Measurements from ENCODE around the gene ETFDH.
"Not testable (repeated sequence)": the region's sequence is repeated elsewhere in the genome, so short reads cannot be mapped to it uniquely, and the experiment has no call there.

ETFDH gene

DNA sequence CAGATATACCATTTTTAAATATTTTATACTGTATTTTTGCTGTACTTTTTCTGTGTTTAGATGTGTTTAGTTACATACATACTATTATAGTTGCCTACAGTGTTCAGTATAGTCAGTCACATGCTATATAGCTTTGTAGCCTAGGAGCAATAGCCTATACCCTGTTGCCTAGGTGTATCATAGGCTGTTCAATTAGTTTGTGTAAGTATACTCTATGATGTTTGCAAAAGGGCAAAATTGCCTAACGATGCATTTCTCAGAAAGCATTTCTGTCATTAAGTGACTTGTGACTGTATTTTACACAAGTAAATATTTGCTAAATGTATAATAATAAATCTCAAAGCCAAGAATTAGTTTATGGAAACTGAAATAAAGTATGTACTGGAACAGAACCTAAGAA, 9.5 kb downstream of the ETFDH start:
- DNase-seq: no peak

DNA sequence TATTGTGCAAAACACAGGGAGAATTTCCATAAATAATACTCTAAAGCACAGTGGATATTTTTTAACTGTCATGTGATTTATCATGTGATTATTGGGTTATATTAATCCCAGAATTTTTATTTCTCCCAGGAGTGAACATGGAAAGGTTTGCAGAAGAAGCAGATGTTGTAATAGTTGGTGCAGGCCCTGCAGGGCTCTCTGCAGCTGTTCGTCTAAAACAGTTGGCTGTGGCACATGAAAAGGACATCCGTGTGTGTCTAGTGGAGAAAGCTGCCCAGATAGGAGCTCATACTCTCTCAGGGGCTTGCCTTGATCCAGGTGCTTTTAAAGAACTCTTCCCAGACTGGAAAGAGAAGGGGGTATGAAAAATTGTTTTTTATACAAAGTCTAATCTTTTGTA, 10.0 kb downstream of the ETFDH start:
- DNase-seq: no peak

DNA sequence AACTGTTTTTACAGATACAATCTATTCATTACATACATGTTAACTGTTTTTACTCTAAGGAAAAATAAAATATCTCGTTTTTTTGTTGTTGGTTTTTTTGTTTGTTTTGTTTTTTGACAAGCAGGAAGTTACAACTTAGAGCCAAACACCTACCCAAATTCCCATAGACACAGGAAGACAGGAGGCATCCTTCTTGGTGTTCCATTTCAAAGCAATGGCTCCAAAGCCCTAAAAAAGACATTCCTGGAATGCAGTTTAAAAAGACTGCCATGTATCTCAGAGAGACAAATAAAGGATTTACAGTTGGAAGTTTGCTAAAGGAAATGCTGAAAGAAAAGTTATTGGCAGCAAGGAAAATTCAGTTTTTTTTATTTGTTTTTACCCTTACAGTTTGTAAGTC, 16.7 kb downstream of the ETFDH start:
- no peak for DNase-seq

DNA sequence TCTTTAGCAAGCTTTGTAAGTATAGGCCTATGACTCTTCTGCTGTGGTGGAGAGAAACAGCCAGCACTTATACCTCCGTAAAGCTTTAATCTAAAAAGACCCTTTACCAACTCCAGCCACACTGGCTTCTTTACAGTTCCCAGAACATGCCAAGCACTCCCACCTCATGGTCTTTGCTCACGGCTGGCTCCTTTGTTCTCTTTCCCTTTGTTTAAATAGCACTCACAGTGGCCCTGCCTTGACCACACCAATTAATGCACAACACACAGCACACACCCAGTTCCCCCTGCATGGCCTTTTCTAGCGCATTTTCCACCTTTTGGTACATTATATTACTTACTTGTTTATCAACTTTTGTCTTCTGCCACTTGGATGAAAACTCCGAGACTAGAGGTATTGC, 32.2 kb downstream of the ETFDH start:
- no peak for DNase-seq

DNA sequence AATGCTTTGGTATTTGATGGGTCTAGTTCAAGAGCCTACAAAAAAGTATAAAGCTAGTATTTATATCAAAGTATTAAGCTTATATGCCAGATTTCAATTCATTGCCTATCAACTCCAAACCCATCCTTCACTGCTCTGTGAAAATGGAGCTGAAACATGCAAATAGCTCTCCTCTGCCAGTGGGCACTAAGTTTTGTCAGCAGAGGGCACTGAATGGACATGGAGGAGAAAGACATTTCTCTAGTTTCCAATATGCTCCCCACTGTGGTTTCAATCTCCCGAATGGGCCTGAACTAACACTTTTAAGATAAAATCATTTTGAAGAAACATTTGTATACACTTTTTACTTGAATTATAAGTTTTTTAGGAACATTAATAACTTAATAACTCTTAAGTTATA, 38.7 kb downstream of the ETFDH start:
- no peak for DNase-seq

DNA sequence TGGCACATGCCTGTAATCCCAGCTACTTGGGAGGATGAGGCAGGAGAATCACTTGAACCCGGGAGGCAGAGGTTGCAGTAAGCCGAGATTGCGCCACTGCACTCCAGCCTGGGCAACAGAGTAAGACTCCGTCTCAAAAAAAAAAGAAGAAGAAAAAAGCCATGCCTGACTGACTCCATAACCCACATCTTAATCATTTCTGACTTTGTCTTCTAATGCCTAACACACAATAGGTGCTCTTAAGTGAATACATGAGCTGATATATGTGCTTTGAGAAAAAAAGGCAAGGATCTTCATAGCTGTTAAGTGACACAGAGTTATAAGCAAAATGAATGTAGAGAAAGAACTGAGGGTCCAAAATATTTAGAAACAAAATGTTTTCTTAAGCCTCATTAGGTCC, 40.5 kb downstream of the ETFDH start:
- not testable (repeated sequence) for DNase-seq

DNA sequence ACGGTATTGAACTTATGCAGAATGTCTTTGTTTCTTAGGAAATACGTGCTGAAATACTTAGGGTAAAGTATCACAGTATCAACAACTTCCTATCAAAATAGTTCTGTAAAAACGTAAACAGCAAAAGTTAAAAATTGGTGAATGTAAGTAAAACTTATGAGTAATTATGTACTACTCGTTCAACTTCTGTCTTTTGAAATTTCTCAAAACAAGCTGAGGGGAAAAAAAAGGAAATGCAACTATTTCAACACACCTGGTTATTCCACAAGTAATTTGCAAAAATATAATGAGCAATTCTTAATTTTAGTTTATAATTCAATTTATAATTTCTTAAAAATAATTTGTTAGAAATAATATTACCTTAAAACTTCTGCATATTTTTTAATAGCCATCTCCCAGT, 42.8 kb downstream of the ETFDH start:
- DNase-seq: no peak

DNA sequence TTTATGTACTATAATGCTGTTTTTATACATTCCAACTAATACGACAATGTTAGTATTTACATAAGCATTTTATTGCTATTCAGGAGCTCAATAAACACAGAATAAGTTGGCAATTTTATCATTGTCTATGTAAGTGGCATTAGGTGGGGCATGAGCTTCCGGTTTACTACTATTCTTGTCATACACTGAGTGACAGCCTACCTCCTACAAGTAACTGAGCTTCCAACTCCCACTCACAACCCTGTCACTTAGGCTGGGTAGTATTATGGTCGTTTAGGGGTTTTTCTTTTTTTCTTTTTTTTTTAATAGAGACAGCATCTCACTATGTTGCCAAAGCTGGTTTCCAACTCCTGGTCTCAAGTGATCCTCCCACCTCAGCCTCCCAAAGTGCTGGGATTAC, 43.7 kb downstream of the ETFDH start:
- DNase-seq: no peak

DNA sequence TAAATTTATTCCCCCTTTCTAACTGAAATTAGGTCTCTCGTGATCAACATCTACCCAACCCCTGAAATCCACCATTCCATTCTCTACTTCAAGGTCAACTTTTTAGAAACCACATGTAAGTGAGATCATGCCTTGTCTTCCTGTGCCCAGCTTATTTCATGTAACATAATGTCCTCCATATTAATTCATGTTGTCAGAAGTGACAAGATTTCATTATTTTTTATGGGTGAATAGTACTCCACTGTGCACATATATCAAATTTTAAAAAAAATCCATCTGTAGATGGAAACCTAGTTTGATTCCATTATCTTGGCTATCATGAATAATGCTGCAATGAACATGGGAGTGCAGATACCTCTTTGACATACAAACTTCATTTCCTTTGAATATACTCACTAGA, 49.6 kb downstream of the ETFDH start:
- no peak for DNase-seq

DNA sequence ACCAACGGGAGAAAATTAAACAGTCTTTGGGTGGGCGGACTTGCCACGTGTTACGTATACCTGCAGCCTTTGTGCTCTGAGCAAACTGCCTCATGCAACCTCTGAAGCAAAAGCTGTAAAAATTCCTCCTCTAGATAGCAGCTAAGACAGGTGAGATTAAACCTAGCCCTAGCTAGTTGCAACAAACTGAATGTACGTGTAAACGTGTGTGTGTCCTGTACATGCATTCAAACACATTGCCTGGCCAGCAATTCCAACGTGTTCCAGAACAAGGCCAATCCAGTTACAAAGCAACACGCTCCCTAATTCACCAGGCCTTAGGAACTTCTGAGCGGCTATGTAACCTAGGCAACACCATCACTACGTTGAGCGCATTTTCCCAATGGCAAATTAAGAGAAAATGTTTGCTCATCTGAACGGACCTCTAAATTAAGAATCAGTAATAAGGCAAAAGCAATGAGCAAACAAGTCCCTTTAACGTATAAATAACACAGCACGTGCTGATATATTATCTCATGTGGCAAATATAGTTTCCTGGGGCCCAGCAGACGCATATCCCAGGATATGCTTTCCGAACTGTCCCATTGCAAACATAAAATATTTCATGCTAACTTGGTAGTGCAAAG, 50.3 kb downstream of the ETFDH start:
- DNase-seq: no peak

DNA sequence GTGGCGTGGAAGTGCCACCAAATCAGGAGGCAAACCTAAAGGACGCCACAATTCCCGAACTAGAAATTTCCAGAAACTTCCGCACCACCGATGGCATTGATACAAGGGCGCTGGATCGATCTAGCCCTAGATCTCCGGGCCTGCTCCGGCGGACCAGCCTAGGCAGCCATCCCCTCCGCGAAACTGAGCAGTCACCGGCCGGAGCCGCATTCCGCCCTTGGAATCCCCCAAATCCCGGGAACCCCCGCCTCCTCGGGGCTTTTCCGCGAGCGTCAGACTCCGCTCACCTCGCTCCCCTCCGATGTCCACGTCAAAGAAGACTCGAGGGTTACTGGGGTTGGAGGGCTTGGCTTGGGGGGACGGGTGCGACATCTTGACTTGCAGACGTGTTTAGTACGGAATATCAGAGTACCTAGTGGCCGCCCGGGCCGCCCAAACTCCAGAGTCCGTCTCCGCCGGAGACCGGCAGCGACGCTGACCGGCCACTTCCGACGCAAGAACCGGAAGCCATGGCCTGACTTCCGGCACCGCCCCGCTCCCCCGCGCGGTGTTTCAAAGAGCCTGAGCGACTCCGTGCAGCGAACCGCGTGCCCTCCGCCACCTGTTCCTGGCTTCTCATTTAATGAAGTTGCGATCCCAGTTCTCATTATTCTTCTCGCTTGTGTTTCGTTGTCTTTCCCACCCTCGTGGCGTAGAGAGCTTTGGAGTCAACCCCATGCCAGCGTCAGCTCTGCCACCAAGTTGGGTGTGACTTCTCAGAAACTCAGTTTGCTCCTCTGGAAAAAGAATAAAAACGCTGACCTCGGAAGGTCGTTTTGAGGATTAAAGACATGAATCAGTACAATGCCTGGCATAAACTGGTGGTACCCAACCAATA, 51.1 kb downstream of the ETFDH start, which contains the start of gene PPID:
Gene PPID (minus strand): TSS at position 480 of the 877 bp plus-strand sequence. CDS start 108 bp downstream, at position 372.
- DNase-seq: peak; percentile 80

DNA sequence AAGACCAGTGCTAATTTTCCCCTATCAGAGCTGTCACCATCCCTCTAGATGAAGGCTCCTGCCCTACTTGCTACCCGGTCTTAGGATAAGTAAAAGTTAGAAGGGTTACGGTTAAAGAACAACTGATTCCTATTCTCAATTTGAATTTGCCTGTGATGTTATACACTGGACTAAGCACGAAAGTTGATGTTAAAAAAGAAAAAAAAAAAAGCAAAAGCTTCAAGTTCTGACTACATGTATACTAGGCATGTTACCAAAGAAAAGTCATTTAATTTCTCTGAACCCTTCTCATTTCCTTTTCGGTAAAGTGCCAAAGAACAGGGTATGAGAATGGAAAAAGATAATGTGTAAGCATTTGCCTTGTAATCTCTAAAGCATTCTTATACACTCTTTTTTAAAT, 52.5 kb downstream of the ETFDH start:
- no peak for DNase-seq

DNA sequence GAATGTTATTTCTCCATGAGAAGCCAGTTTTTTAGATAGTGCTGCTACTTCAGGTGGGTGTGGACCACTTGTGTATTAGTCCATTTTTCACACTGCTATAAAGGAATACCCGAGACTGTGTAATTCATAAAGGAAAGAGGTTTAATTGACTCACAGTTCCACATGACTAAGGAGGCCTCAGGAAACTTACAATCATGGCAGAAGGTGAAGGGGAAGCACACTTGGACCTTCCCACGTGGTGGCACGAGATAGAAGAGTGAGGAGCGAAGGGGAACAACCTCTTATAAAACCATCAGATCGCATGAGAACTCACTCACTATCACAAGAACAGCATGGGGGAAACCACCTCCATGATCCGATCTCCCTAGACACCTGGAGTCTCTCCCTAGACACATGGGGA, 54.5 kb downstream of the ETFDH start:
- no peak for DNase-seq

DNA sequence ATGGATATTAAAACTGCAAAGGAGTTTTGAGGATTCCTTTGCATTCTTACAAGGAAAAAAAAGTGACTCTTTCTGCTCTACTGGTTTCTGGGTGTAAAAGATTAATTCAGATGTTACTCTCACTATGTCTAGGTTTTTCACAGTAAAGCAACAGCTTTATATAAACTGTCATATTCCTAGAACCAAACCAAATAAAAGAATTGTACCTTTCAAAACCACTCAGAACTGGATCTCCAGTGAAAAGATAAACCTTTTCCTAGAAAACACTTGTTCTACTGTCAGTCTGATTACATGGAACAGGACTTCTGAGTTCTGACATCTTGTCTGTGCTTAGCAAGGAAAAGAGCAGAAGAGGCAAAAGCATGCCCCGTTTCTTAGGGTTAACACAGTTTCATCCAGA, 56.1 kb downstream of the ETFDH start:
- DNase-seq: no peak

DNA sequence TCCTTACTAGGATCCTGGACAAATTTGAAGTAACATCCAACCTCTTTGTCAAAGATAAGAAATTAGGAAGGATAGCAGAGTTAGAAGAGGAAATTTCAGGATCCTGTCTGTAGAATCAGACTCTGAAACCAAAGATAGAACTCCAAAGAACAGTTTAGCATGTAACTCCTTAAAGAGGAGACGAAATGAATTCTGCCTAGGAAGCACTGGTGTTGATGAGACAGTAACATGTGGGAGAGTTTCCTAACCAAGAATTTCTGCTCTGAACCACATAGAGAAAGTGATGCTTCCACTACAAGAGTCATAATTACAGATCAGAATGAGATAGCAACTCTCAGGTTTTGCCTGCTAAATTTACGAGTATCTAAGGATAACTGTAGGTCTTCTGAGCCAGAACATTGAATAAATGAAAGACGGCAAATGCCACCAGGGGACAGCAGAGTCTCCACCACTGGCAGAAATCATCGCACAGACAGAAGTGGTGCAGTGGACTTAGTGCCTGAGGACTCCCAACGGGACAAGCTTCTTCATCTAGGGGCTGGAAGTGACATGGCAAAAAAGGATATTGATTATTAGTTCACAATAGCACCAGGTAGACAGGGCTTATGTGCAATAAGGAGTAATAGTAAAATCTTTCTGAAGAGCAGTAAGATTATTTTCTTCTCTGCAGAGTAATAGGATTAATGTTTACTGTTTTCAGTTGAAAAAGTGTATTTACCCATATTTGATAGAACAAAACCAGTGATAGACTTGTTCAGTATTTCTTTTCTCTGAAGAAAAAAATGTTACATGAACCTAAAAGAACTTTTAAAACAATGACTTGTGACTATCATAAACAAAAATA, 57.8 kb downstream of the ETFDH start:
- DNase-seq: peak; percentile 49

DNA sequence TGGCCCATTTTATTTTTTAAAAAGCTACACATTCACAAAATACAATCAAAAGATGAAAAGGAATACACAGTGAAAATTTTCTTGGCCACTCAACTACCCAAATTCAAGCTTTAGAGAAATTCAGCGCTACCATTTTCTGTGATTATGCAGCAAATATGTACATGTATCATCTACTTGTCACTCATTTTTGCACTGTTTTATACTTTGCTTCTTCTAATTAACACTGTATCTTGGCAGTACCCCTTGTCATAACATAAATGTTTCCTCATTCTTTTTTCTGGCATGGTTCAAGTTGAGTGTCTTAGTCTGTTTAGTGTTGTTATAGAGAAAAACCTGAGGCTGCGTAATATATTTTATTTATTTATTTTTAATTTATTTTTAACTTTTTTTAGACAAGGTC, 66.8 kb downstream of the ETFDH start:
- no peak for DNase-seq

DNA sequence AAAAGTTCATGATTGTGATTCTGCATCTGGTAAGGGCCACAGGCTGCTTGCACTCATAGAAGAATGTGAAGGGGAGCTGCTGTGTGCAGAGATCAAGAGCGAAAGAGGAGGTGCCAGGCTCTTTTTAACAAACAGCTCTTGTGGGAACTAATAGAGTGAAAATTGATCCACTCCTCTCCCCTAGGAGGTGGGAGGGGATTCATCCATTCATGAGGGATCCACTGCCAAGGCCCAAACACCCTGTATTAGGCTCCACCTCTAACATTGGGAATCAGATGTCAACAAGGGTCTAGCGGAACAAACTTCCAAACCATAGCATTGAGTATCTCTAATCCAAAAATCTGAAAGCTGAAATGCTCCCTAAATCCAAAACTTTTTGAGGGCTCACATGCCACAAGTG, 67.5 kb downstream of the ETFDH start:
- no peak for DNase-seq

DNA sequence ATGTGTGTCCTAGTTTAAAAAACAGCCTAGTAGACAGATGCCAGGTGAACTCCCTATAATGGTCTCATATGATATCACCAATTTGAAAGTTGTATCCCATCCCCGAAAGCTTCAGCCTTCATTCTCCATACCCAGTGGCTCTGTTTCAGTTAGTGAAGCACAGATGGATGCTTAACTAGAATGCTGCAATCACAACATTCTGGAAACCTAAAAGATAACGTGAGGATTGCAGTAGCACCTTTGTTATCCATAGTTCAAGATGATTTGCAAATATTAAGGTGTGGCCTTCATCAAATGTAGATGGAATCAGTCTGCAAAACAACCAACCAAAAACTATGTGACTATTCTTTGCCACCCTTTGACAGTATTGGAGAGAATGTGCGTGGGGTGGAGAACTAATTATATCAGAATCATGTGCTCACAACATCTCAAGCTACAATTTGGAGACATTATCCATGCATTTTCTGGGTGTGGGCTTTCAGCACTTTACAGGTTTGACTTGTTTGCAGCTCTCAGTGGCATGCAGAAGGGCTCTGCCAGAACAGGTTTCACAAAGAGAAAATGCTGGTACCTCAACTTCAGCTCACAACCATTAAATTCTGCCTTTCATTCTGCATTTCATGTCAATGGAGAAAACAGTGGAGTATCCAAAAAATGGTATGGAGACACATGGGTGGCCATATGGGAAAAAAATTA, 69.4 kb downstream of the ETFDH start:
- DNase-seq: no peak

DNA sequence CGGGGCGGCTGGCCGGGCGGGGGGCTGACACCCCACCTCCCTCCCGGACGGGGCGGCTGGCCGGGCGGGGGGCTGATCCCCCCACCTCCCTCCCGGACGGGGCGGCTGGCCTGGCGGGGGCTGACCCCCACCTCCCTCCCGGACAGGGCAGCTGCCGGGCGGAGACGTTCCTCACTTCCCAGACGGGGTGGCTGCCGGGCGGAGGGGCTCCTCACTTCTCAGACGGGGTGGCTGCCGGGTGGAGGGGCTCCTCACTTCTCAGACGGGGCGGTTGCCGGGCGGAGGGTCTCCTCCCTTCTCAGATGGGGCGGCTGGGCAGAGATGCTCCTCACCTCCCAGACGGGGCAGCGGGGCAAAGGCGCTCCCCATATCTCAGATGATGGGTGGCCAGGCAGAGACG, 74.4 kb downstream of the ETFDH start:
- not testable (repeated sequence) for DNase-seq

DNA sequence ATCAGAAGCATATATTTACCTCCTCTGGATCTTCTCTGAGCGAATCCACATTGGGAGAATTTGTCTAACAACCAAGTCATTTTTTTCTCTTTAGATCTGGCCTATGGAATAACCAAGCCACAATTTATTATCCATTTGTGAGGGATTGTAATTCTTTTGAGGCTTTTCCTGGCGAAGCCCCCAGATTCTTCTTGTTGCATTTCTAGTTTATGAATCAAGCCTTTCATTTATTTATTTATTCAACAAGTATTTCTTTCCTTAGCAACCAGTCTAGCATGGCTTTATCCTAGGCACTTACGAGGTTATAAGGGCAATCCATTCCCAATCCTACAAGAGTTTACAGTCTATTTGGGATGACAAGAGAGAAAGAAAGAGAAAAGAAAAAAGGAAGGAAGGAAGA, 78.3 kb downstream of the ETFDH start:
- DNase-seq: no peak

DNA sequence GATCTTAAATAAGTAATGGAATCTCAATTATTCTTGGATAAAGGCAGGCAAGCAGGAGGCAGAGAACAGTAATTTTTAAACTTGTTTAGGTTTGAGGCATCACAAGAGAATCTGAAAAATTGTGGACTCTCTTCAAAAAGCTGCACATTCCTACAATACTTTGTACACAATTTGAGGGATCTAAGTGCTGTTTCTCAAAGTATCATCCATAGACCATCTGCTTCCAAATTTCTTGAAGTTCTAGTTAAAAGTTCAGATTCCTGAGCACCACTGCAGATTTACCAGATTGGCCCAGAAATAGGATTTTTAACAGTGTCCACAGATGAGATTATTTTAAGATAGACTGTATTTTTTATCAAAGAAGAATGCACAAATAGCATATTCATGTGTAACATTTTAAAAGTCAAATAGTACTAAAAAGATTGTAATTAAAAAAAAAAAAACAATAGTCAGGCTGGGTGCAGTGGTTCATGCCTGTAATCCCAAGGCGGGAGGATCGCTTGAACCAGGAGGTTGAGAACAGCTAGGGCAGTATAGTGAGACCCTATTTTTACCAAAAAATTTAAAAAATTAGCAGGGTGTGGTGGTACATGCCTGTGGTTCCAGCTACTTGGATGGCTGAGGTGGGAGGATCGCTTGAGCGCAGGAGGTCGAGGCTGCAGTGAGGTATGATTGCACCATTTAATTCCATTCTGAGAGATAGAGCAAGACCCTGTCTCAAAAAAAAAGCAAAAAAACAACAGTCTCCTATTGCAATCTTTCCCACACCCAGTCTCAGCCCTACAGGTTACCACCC, 82.5 kb downstream of the ETFDH start:
- no peak for DNase-seq

DNA sequence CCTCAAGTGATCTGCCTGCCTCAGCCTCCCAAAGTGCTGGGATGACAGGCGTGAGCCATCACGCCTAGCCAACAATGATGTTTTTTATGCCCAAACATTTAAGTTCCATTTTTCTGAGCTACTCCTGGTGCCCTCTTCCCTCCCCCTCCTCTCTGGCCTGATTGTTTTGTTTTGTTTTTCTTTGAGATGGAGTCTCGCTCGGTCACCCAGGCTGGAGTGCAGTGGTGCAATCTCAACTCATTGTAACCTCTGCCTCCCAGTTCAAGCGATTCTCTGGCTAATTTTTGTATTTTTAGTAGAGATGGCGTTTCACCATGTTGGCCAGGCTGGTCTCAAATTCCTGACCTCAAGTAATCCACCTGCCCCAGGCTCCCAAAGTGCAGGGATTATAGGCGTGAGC, 83.7 kb downstream of the ETFDH start:
- not testable (repeated sequence) for DNase-seq
